ENCODE results near the gene NELL1.

DNA sequence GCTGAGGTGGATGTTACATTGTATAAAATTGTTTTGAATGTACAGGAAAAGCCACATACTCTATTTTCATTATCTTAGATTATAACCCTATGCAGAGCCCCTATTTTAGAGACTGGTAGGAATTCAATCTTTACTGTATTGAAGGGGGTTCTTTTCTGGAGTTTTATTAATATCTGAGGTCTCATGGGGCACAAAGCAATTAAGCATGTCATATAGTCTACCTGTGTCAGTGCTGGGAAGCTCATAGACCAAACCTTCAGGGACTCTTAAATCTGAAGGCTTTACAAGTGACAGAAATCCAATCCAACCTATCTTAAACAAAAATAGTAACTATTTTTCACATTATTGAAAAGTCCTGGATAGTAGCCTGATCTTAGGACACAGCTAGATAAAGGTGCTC, 733.7 kb downstream of the NELL1 start:
- TF ChIP-seq, protein P1, sequence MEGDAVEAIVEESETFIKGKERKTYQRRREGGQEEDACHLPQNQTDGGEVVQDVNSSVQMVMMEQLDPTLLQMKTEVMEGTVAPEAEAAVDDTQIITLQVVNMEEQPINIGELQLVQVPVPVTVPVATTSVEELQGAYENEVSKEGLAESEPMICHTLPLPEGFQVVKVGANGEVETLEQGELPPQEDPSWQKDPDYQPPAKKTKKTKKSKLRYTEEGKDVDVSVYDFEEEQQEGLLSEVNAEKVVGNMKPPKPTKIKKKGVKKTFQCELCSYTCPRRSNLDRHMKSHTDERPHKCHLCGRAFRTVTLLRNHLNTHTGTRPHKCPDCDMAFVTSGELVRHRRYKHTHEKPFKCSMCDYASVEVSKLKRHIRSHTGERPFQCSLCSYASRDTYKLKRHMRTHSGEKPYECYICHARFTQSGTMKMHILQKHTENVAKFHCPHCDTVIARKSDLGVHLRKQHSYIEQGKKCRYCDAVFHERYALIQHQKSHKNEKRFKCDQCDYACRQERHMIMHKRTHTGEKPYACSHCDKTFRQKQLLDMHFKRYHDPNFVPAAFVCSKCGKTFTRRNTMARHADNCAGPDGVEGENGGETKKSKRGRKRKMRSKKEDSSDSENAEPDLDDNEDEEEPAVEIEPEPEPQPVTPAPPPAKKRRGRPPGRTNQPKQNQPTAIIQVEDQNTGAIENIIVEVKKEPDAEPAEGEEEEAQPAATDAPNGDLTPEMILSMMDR (IDR thresholded peaks at IDR 0.05; ENCODE audit: low read depth, low read length, poor library complexity, severe bottlenecking), result no peak
- no peak for TF ChIP-seq EZH2phosphoT487 (IDR thresholded peaks at IDR 0.05; ENCODE audit: borderline replicate concordance, low read length)
